Activated naive CD4-positive, alpha-beta T cell (primary cell): ENCODE measurements around the gene ZNF687.

Experiments
- DNase-seq, 4 experiments: peaks; one replicate each; lab custom pipeline; 2025; lab: John Stamatoyannopoulos, UW

Gene ZNF687

GRCh38 chr1:151282883-151283725, 1.0 kb downstream of the ZNF687 start:
- DNase-seq = peak in 1 of 4 experiments; percentile 21

- DNase-seq = no peak
These were observed 2.0 kb downstream of the ZNF687 start for GRCh38 chr1:151284013-151284577.

GRCh38 chr1:151286619-151287340, 4.7 kb downstream of the ZNF687 start:
- no peak for DNase-seq

GRCh38 chr1:151287341-151287699, 5.2 kb downstream of the ZNF687 start:
- no peak for DNase-seq

GRCh38 chr1:151287767-151288500, 5.8 kb downstream of the ZNF687 start:
- no peak for DNase-seq

GRCh38 chr1:151288502-151288901, 6.4 kb downstream of the ZNF687 start:
- DNase-seq = no peak

- no peak for DNase-seq
These were observed 7.2 kb downstream of the ZNF687 start for GRCh38 chr1:151289080-151289935.

- no peak for DNase-seq
These were observed 8.1 kb downstream of the ZNF687 start for GRCh38 chr1:151289991-151290708.

- DNase-seq = no peak
These were observed 8.7 kb downstream of the ZNF687 start for GRCh38 chr1:151290709-151291303.

GRCh38 chr1:151292207-151293030, 10.3 kb downstream of the ZNF687 start:
- DNase-seq = no peak

- DNase-seq = no peak
These were observed 11.0 kb downstream of the ZNF687 start for GRCh38 chr1:151293093-151293492.

GRCh38 chr1:151294742-151295462, 12.8 kb downstream of the ZNF687 start:
- DNase-seq = no peak

GRCh38 chr1:151309811-151310323, 27.8 kb downstream of the ZNF687 start:
- DNase-seq = no peak

- DNase-seq = no peak
These were observed 28.9 kb downstream of the ZNF687 start for GRCh38 chr1:151311011-151311410.

- peak in 3 of 4 experiments; percentile 8 to 43 (median 27) for DNase-seq
These were observed 29.7 kb downstream of the ZNF687 start for GRCh38 chr1:151311589-151312331.

GRCh38 chr1:151312411-151312810, 30.3 kb downstream of the ZNF687 start:
- DNase-seq = no peak

GRCh38 chr1:151312826-151313225, 30.7 kb downstream of the ZNF687 start:
- no peak for DNase-seq

- no peak for DNase-seq
These were observed 31.4 kb downstream of the ZNF687 start for GRCh38 chr1:151313501-151313900.
